ENCODE data around the gene HSPA12B. TPM values are rescaled to one million over a fixed set of nuclear protein-coding genes. Genes with fewer than 3 reads are reported as not detected.
A peak's percentile ranks its signal among the peaks of the same experiment; 100 is the strongest.

The HSPA12B gene
- total and polyA plus RNA-seq, 2 of the 13 experiments (the other 11 are each of a cell fraction or from before 2014, with no cell fraction given): 0.01 TPM; not detected in 1

GRCh38 chr20:3796477-3797225, 64.2 kb downstream of the HSPA12B start (continued):
- TF ChIP-seq ZNF232 (CRISPR knock-in tag; IDR thresholded peaks at IDR 0.05; ENCODE audit: borderline replicate concordance): no peak
- TF ChIP-seq SNAI1 (CRISPR knock-in tag; IDR thresholded peaks at IDR 0.05; ENCODE audit: borderline replicate concordance): no peak
- peak; percentile 15; the same call in 1 of the 2 replicates for TF ChIP-seq ZHX2 (IDR thresholded peaks at IDR 0.05; ENCODE audit: low read depth)
- TF ChIP-seq ZHX2 (CRISPR knock-in tag; IDR thresholded peaks at IDR 0.05; ENCODE audit: borderline replicate concordance): no peak
- TF ChIP-seq ZNF704 (CRISPR knock-in tag; IDR thresholded peaks at IDR 0.05; ENCODE audit: borderline replicate concordance): no peak
- TF ChIP-seq ZNF274 (CRISPR knock-in tag; IDR thresholded peaks at IDR 0.05): no peak
- no peak for TF ChIP-seq ZNF607 (CRISPR knock-in tag; IDR thresholded peaks at IDR 0.05; ENCODE audit: borderline replicate concordance)
- no peak for TF ChIP-seq KDM3A (CRISPR knock-in tag; IDR thresholded peaks at IDR 0.05; ENCODE audit: low read depth)
- no peak for TF ChIP-seq ZXDC (CRISPR knock-in tag; IDR thresholded peaks at IDR 0.05)
- TF ChIP-seq ZNF597 (CRISPR knock-in tag; IDR thresholded peaks at IDR 0.05): no peak
- TF ChIP-seq MLLT10 (CRISPR knock-in tag; IDR thresholded peaks at IDR 0.05): no peak
- no peak for TF ChIP-seq ZNF17 (CRISPR knock-in tag; IDR thresholded peaks at IDR 0.05)
- no peak for TF ChIP-seq IRF2 (CRISPR knock-in tag; IDR thresholded peaks at IDR 0.05)
- TF ChIP-seq ZNF3 (CRISPR knock-in tag; IDR thresholded peaks at IDR 0.05): no peak
- 0 out of 2 replicates have a peak, but pooled peaks have one; percentile 8 for TF ChIP-seq PRMT3 (CRISPR knock-in tag; IDR thresholded peaks at IDR 0.05; ENCODE audit: borderline replicate concordance, low read depth)
- TF ChIP-seq NRL (CRISPR knock-in tag; IDR thresholded peaks at IDR 0.05; ENCODE audit: borderline replicate concordance): no peak; the same call in 1 of the 2 replicates

Data from HepG2 (cell line).